ENCODE measurements around the gene PEF1. TPM values are rescaled to one million over a fixed set of nuclear protein-coding genes. Genes with fewer than 3 reads are reported as not detected.

PEF1 gene
- polyA plus RNA-seq, 2 donors, result 38.6 to 62.0 TPM

- H3K27me3 ChIP-seq (ENCODE audit: control insufficient read depth in 1 of 2, insufficient read depth in 2 of 2, low read length in 2 of 2), result no peaks in the 10 kb centered on the region
- H3K27ac ChIP-seq (ENCODE audit: low read depth in 2 of 2, low read length in 1 of 2), result no peak overlapping the region
- 88 to 90% methylated on average over 9 of the region's 9 CpGs for whole genome bisulfite sequencing, 2 donors
- no peak overlapping the region for H3K4me3 ChIP-seq (ENCODE audit: low read depth in 1 of 2, low read length in 2 of 2)
- H3K9me3 ChIP-seq (ENCODE audit: control insufficient read depth in 2 of 2, insufficient read depth in 1 of 2, low read depth in 1 of 2, low read length in 1 of 2), result no peaks in the 10 kb centered on the region
- peaks cover 0 to 11% of the 10 kb centered on the region in 2 donors for H3K4me1 ChIP-seq (ENCODE audit: control insufficient read depth in 2 of 2, insufficient read depth in 2 of 2, low read length in 1 of 2)
- H3K36me3 ChIP-seq (ENCODE audit: control insufficient read depth in 2 of 2, insufficient read depth in 2 of 2, low read length in 1 of 2), result no peaks in the 10 kb centered on the region
Observed at GRCh38 chr1:31673433-31673832, 28.8 kb upstream of the PEF1 start.

GRCh38 chr1:31672986-31673385 lies 28.3 kb upstream of the PEF1 start:
- Histone ChIP-seq H3K9me3 (ENCODE audit: control insufficient read depth in 2 of 2, insufficient read depth in 1 of 2, low read depth in 1 of 2, low read length in 1 of 2) (no peaks in the 10 kb centered on the region), H3K27ac (ENCODE audit: low read depth in 2 of 2, low read length in 1 of 2) (peak overlapping the region in 1 of 2 donors; percentile 36), H3K4me1 (ENCODE audit: control insufficient read depth in 2 of 2, insufficient read depth in 2 of 2, low read length in 1 of 2) (peaks cover 0 to 11% of the 10 kb centered on the region in 2 donors), H3K27me3 (ENCODE audit: control insufficient read depth in 1 of 2, insufficient read depth in 2 of 2, low read length in 2 of 2) (no peaks in the 10 kb centered on the region), H3K4me3 (ENCODE audit: low read depth in 1 of 2, low read length in 2 of 2) (no peak overlapping the region), H3K36me3 (ENCODE audit: control insufficient read depth in 2 of 2, insufficient read depth in 2 of 2, low read length in 1 of 2) (no peaks in the 10 kb centered on the region)
- 63 to 66% methylated on average over 13 of the region's 13 CpGs for WGBS, 2 donors

GRCh38 chr1:31671561-31672201 lies 27.0 kb upstream of the PEF1 start:
- H3K27me3 ChIP-seq (ENCODE audit: control insufficient read depth in 1 of 2, insufficient read depth in 2 of 2, low read length in 2 of 2), result no peaks in the 10 kb centered on the region
- H3K4me3 ChIP-seq (ENCODE audit: low read depth in 1 of 2, low read length in 2 of 2), result no peak overlapping the region
- peaks cover 3 to 14% of the 10 kb centered on the region in 2 donors for H3K4me1 ChIP-seq (ENCODE audit: control insufficient read depth in 2 of 2, insufficient read depth in 2 of 2, low read length in 1 of 2)
- no peak overlapping the region for H3K27ac ChIP-seq (ENCODE audit: low read depth in 2 of 2, low read length in 1 of 2)
- WGBS, 2 donors, result 77 to 79% methylated on average over 8 of the region's 8 CpGs
- H3K9me3 ChIP-seq (ENCODE audit: control insufficient read depth in 2 of 2, insufficient read depth in 1 of 2, low read depth in 1 of 2, low read length in 1 of 2), result no peaks in the 10 kb centered on the region
- H3K36me3 ChIP-seq (ENCODE audit: control insufficient read depth in 2 of 2, insufficient read depth in 2 of 2, low read length in 1 of 2), result no peaks in the 10 kb centered on the region

GRCh38 chr1:31671147-31671546 lies 26.5 kb upstream of the PEF1 start:
- Histone ChIP-seq H3K4me3 (ENCODE audit: low read depth in 1 of 2, low read length in 2 of 2) (no peak overlapping the region), H3K4me1 (ENCODE audit: control insufficient read depth in 2 of 2, insufficient read depth in 2 of 2, low read length in 1 of 2) (peaks cover 3 to 18% of the 10 kb centered on the region in 2 donors), H3K36me3 (ENCODE audit: control insufficient read depth in 2 of 2, insufficient read depth in 2 of 2, low read length in 1 of 2) (no peaks in the 10 kb centered on the region), H3K9me3 (ENCODE audit: control insufficient read depth in 2 of 2, insufficient read depth in 1 of 2, low read depth in 1 of 2, low read length in 1 of 2) (no peaks in the 10 kb centered on the region), H3K27ac (ENCODE audit: low read depth in 2 of 2, low read length in 1 of 2) (no peak overlapping the region), H3K27me3 (ENCODE audit: control insufficient read depth in 1 of 2, insufficient read depth in 2 of 2, low read length in 2 of 2) (no peaks in the 10 kb centered on the region)
- WGBS, 2 donors, result 86 to 92% methylated on average over 11 of the region's 11 CpGs

GRCh38 chr1:31670593-31670964 lies 25.9 kb upstream of the PEF1 start:
- Histone ChIP-seq H3K36me3 (ENCODE audit: control insufficient read depth in 2 of 2, insufficient read depth in 2 of 2, low read length in 1 of 2) (no peaks in the 10 kb centered on the region), H3K27me3 (ENCODE audit: control insufficient read depth in 1 of 2, insufficient read depth in 2 of 2, low read length in 2 of 2) (no peaks in the 10 kb centered on the region), H3K27ac (ENCODE audit: low read depth in 2 of 2, low read length in 1 of 2) (peak overlapping the region in 1 of 2 donors; percentile 82), H3K9me3 (ENCODE audit: control insufficient read depth in 2 of 2, insufficient read depth in 1 of 2, low read depth in 1 of 2, low read length in 1 of 2) (no peaks in the 10 kb centered on the region), H3K4me1 (ENCODE audit: control insufficient read depth in 2 of 2, insufficient read depth in 2 of 2, low read length in 1 of 2) (peaks cover 3 to 24% of the 10 kb centered on the region in 2 donors), H3K4me3 (ENCODE audit: low read depth in 1 of 2, low read length in 2 of 2) (no peak overlapping the region)
- 53 to 56% methylated on average over 6 of the region's 6 CpGs for WGBS, 2 donors

GRCh38 chr1:31669786-31670592 lies 25.3 kb upstream of the PEF1 start:
- Histone ChIP-seq H3K36me3 (ENCODE audit: control insufficient read depth in 2 of 2, insufficient read depth in 2 of 2, low read length in 1 of 2) (no peaks in the 10 kb centered on the region), H3K27me3 (ENCODE audit: control insufficient read depth in 1 of 2, insufficient read depth in 2 of 2, low read length in 2 of 2) (no peaks in the 10 kb centered on the region), H3K9me3 (ENCODE audit: control insufficient read depth in 2 of 2, insufficient read depth in 1 of 2, low read depth in 1 of 2, low read length in 1 of 2) (no peaks in the 10 kb centered on the region), H3K27ac (ENCODE audit: low read depth in 2 of 2, low read length in 1 of 2) (peak overlapping the region; percentile 28 to 82), H3K4me1 (ENCODE audit: control insufficient read depth in 2 of 2, insufficient read depth in 2 of 2, low read length in 1 of 2) (peaks cover 3 to 24% of the 10 kb centered on the region in 2 donors), H3K4me3 (ENCODE audit: low read depth in 1 of 2, low read length in 2 of 2) (peak overlapping the region in 1 of 2 donors; percentile 14)
- WGBS, 2 donors, result 6 to 9% methylated on average over 30 of the region's 30 CpGs

- Histone ChIP-seq H3K4me3 (ENCODE audit: low read depth in 1 of 2, low read length in 2 of 2) (no peak overlapping the region), H3K9me3 (ENCODE audit: control insufficient read depth in 2 of 2, insufficient read depth in 1 of 2, low read depth in 1 of 2, low read length in 1 of 2) (no peaks in the 10 kb centered on the region), H3K27ac (ENCODE audit: low read depth in 2 of 2, low read length in 1 of 2) (peak overlapping the region; percentile 28 to 82), H3K4me1 (ENCODE audit: control insufficient read depth in 2 of 2, insufficient read depth in 2 of 2, low read length in 1 of 2) (peaks cover 3 to 24% of the 10 kb centered on the region in 2 donors), H3K36me3 (ENCODE audit: control insufficient read depth in 2 of 2, insufficient read depth in 2 of 2, low read length in 1 of 2) (no peaks in the 10 kb centered on the region), H3K27me3 (ENCODE audit: control insufficient read depth in 1 of 2, insufficient read depth in 2 of 2, low read length in 2 of 2) (no peaks in the 10 kb centered on the region)
- WGBS, 2 donors, result 40 to 43% methylated on average over 7 of the region's 7 CpGs
Observed at GRCh38 chr1:31669433-31669785, 24.7 kb upstream of the PEF1 start.

- no peaks in the 10 kb centered on the region for H3K36me3 ChIP-seq (ENCODE audit: control insufficient read depth in 2 of 2, insufficient read depth in 2 of 2, low read length in 1 of 2)
- H3K4me1 ChIP-seq (ENCODE audit: control insufficient read depth in 2 of 2, insufficient read depth in 2 of 2, low read length in 1 of 2), result peaks cover 3 to 24% of the 10 kb centered on the region in 2 donors
- no peaks in the 10 kb centered on the region for H3K9me3 ChIP-seq (ENCODE audit: control insufficient read depth in 2 of 2, insufficient read depth in 1 of 2, low read depth in 1 of 2, low read length in 1 of 2)
- H3K27ac ChIP-seq (ENCODE audit: low read depth in 2 of 2, low read length in 1 of 2), result no peak overlapping the region
- whole genome bisulfite sequencing, 2 donors, result 71 to 77% methylated on average over 11 of the region's 11 CpGs
- H3K4me3 ChIP-seq (ENCODE audit: low read depth in 1 of 2, low read length in 2 of 2), result no peak overlapping the region
- H3K27me3 ChIP-seq (ENCODE audit: control insufficient read depth in 1 of 2, insufficient read depth in 2 of 2, low read length in 2 of 2), result no peaks in the 10 kb centered on the region
Observed at GRCh38 chr1:31668303-31668883, 23.7 kb upstream of the PEF1 start.

- H3K36me3 ChIP-seq (ENCODE audit: control insufficient read depth in 2 of 2, insufficient read depth in 2 of 2, low read length in 1 of 2), result no peaks in the 10 kb centered on the region
- H3K4me1 ChIP-seq (ENCODE audit: control insufficient read depth in 2 of 2, insufficient read depth in 2 of 2, low read length in 1 of 2), result peaks cover 3 to 24% of the 10 kb centered on the region in 2 donors
- H3K27ac ChIP-seq (ENCODE audit: low read depth in 2 of 2, low read length in 1 of 2), result peak overlapping the region in 1 of 2 donors; percentile 60
- H3K9me3 ChIP-seq (ENCODE audit: control insufficient read depth in 2 of 2, insufficient read depth in 1 of 2, low read depth in 1 of 2, low read length in 1 of 2), result no peaks in the 10 kb centered on the region
- no peak overlapping the region for H3K4me3 ChIP-seq (ENCODE audit: low read depth in 1 of 2, low read length in 2 of 2)
- WGBS, 2 donors, result 72 to 73% methylated on average over 19 of the region's 19 CpGs
- no peaks in the 10 kb centered on the region for H3K27me3 ChIP-seq (ENCODE audit: control insufficient read depth in 1 of 2, insufficient read depth in 2 of 2, low read length in 2 of 2)
Observed at GRCh38 chr1:31667065-31667785, 22.5 kb upstream of the PEF1 start.

Measured in esophagus (tissue), 2 donors.